Neural progenitor cell (in vitro differentiated cells): ENCODE measurements around the gene G0S2.

Source experiments
- EZH2 ChIP-seq: fragments of 200-600 bp; sonication (generic); IDR thresholded peaks from 2 replicates; pipeline ENCODE4 v1.6.1; 2017; ENCODE audit warnings: antibody characterized with exemption, mild to moderate bottlenecking, moderate library complexity
- TF ChIP-seq, protein P1 (sequence below): fragments of 200-600 bp; sonication (generic); IDR thresholded peaks from 2 replicates; pipeline ENCODE4 v1.5.1; 2017; ENCODE audit warnings: antibody characterized with exemption, mild to moderate bottlenecking

DNA sequence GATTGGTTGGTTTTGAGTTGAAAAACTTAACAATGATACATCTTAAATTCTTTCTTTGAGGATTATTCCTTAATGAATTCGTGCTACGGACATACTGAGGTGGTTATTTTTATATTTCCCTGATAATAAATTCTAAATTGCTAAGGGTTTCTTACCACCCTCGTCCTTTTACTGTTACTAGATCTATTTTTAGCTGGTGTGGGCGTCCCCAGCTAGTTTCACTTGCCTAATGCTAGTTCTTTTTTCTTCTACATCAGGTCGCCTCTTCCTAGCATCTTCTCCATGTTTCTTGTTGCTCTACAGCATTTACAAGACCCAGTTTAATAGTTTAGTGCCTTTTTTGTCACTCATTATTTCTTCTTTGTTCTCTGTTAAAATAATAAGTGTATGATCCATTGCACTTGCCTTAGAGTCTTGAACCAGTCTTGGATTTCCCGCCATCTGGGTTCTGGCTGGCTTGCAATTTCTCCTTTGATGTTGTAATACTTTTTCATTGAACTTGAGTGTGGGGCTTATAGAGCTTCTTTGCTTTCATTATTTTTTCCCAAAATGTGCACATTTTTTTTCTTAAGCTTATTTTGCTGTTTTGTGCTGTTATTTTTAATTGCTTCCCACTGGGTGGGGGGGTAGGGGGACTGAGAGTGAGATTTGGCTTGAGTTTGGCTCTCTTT, 28.8 kb downstream of the G0S2 start:
- TF ChIP-seq, protein P1, sequence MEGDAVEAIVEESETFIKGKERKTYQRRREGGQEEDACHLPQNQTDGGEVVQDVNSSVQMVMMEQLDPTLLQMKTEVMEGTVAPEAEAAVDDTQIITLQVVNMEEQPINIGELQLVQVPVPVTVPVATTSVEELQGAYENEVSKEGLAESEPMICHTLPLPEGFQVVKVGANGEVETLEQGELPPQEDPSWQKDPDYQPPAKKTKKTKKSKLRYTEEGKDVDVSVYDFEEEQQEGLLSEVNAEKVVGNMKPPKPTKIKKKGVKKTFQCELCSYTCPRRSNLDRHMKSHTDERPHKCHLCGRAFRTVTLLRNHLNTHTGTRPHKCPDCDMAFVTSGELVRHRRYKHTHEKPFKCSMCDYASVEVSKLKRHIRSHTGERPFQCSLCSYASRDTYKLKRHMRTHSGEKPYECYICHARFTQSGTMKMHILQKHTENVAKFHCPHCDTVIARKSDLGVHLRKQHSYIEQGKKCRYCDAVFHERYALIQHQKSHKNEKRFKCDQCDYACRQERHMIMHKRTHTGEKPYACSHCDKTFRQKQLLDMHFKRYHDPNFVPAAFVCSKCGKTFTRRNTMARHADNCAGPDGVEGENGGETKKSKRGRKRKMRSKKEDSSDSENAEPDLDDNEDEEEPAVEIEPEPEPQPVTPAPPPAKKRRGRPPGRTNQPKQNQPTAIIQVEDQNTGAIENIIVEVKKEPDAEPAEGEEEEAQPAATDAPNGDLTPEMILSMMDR, result no peak
- TF ChIP-seq EZH2, result no peak
